NCI-H146 treated with DMSO at 0.1 percent for 48 hours (cell line): ENCODE measurements around the gene TRIM2.
A peak's percentile ranks its signal among the peaks of the same experiment; 100 is the strongest.

Source experiments
- DNase-seq: peaks from one replicate; lab custom pipeline; 2025; ENCODE audit not compliant: unreplicated experiment; lab: John Stamatoyannopoulos, UW

TRIM2 gene

GRCh38 chr4:153248641-153249198 lies 44.5 kb downstream of the TRIM2 start:
- no peak for DNase-seq

- peak; percentile 59 for DNase-seq
Observed at GRCh38 chr4:153249199-153250041, 45.2 kb downstream of the TRIM2 start.

GRCh38 chr4:153252122-153252521 lies 47.9 kb downstream of the TRIM2 start:
- no peak for DNase-seq

GRCh38 chr4:153255233-153255632 lies 51.0 kb downstream of the TRIM2 start:
- DNase-seq, result no peak

- DNase-seq, result peak; percentile 64
Observed at GRCh38 chr4:153257151-153257620, 52.9 kb downstream of the TRIM2 start.

- DNase-seq, result peak; percentile 43
Observed at GRCh38 chr4:153257991-153258390, 53.7 kb downstream of the TRIM2 start.

GRCh38 chr4:153258750-153259149 lies 54.5 kb downstream of the TRIM2 start:
- DNase-seq, result no peak

GRCh38 chr4:153259661-153260060 lies 55.4 kb downstream of the TRIM2 start:
- DNase-seq, result no peak

- no peak for DNase-seq
Observed at GRCh38 chr4:153260132-153260531, 55.9 kb downstream of the TRIM2 start.

- DNase-seq, result no peak
Observed at GRCh38 chr4:153260553-153261300, 56.5 kb downstream of the TRIM2 start.

GRCh38 chr4:153261461-153261860 lies 57.2 kb downstream of the TRIM2 start:
- no peak for DNase-seq

- no peak for DNase-seq
Observed at GRCh38 chr4:153261914-153262313, 57.7 kb downstream of the TRIM2 start.

- no peak for DNase-seq
Observed at GRCh38 chr4:153265306-153266047, 61.2 kb downstream of the TRIM2 start.

GRCh38 chr4:153266988-153267387 lies 62.7 kb downstream of the TRIM2 start:
- DNase-seq, result no peak

GRCh38 chr4:153267890-153268289 lies 63.6 kb downstream of the TRIM2 start:
- no peak for DNase-seq

GRCh38 chr4:153268295-153268694 lies 64.1 kb downstream of the TRIM2 start:
- no peak for DNase-seq

GRCh38 chr4:153269218-153269990 lies 65.2 kb downstream of the TRIM2 start:
- no peak for DNase-seq

- DNase-seq, result no peak
Observed at GRCh38 chr4:153270361-153270760, 66.1 kb downstream of the TRIM2 start.

- no peak for DNase-seq
Observed at GRCh38 chr4:153271820-153272219, 67.6 kb downstream of the TRIM2 start.

GRCh38 chr4:153273751-153274150 lies 69.5 kb downstream of the TRIM2 start:
- no peak for DNase-seq
